CD4-positive, alpha-beta memory T cell (primary cell): ENCODE measurements around the gene ZNF28. TPM values are rescaled to one million over a fixed set of nuclear protein-coding genes. Genes with fewer than 3 reads are reported as not detected.
A peak's percentile ranks its signal among the peaks of the same experiment; 100 is the strongest.
"Not testable (repeated sequence)": the region's sequence is repeated elsewhere in the genome, so short reads cannot be mapped to it uniquely, and the experiment has no call there.

Experiments used
- CTCF ChIA-PET: fragments of 350-600 bp; sonication (Branson Sonifier 250); formaldehyde crosslinking; loops from one replicate; lab custom pipeline; 2021; ENCODE audit warnings: inconsistent platforms; ENCODE audit not compliant: partially characterized antibody; lab: Charles Lee
- POLR2A ChIA-PET: fragments of 350-600 bp; sonication (Branson Sonifier 250); formaldehyde crosslinking; loops from one replicate; lab custom pipeline; 2021; ENCODE audit not compliant: partially characterized antibody; lab: Charles Lee
- DNase-seq, 5 donors: peaks; one replicate each; pipeline versions ENCODE4 v3.0.0 to v3.0.0-alpha.2; 2020 to 2022; ENCODE audit warnings: mixed read lengths in 1 of 5
- H3K27ac ChIP-seq: one replicate; pipeline ENCODE4 v1.7.0; 2013; ENCODE audit warnings: low read depth, low read length
- H3K27me3 ChIP-seq: 2 replicates; pipeline ENCODE4 v1.7.0; 2013; ENCODE audit warnings: mild to moderate bottlenecking, low read length, moderate library complexity; ENCODE audit not compliant: insufficient read depth
- H3K36me3 ChIP-seq: 2 replicates; pipeline ENCODE4 v1.7.0; 2013; ENCODE audit warnings: mild to moderate bottlenecking, low read length, moderate library complexity; ENCODE audit not compliant: insufficient read depth
- H3K4me1 ChIP-seq: 2 replicates; pipeline ENCODE4 v1.7.0; 2013; ENCODE audit warnings: mild to moderate bottlenecking, low read length, moderate library complexity; ENCODE audit not compliant: insufficient read depth
- H3K4me3 ChIP-seq, 2 donors: one replicate each; pipeline ENCODE4 v1.7.0; 2013; ENCODE audit warnings: low read length in 2 of 2, mild to moderate bottlenecking in 1 of 2
- H3K9me3 ChIP-seq, 2 donors: one replicate each; pipeline ENCODE4 v1.7.0; 2013; ENCODE audit warnings: low read length in 2 of 2, control low read depth in 1 of 2; ENCODE audit not compliant: control insufficient read depth in 1 of 2
- H3K27ac Mint-ChIP-seq, 7 donors: one replicate each; pipeline ENCODE4 v1.8.0; 2020 to 2021; ENCODE audit warnings: mixed read lengths in 7 of 7, mild to moderate bottlenecking in 6 of 7, inconsistent platforms in 3 of 7, moderate library complexity in 3 of 7
- H3K27me3 Mint-ChIP-seq, 2 donors: one replicate each; pipeline ENCODE4 v1.8.0; 2020 to 2021; ENCODE audit warnings: mixed read lengths in 2 of 2
- H3K36me3 Mint-ChIP-seq, 2 donors: one replicate each; pipeline ENCODE4 v1.8.0; 2020 to 2021; ENCODE audit warnings: mixed read lengths in 2 of 2, inconsistent platforms in 1 of 2, mild to moderate bottlenecking in 1 of 2
- H3K4me1 Mint-ChIP-seq, 4 donors: one replicate each; pipeline ENCODE4 v1.8.0; 2020 to 2021; ENCODE audit warnings: mixed read lengths in 4 of 4, mild to moderate bottlenecking in 1 of 4
- H3K4me3 Mint-ChIP-seq, 8 donors: one replicate each; pipeline ENCODE4 v1.8.0; 2020 to 2021; ENCODE audit warnings: mixed read lengths in 8 of 8, mild to moderate bottlenecking in 7 of 8, moderate library complexity in 6 of 8, inconsistent platforms in 3 of 8
- H3K9me3 Mint-ChIP-seq, 8 donors: one replicate each; pipeline ENCODE4 v1.8.0; 2020 to 2021; ENCODE audit warnings: mixed read lengths in 8 of 8, mild to moderate bottlenecking in 5 of 8, inconsistent platforms in 3 of 8, moderate library complexity in 1 of 8
- intact Hi-C: fragments of 100-400 bp; cut with micrococcal nuclease; formaldehyde crosslinking; loops from one replicate; pipeline ENCODE4 v1.15.1; 2023
- polyA plus RNA-seq, 2 donors: library from polyadenylated mRNA; unstranded; fragments of 300-500 nt; fragmentation: Illumina TruSeq; gene quantifications; one replicate each; pipeline ENCODE4 v1.2.3, GENCODE V29; 2021
- total RNA-seq, 2 experiments: library from RNA; stranded (reverse); gene quantifications; one replicate each; pipeline ENCODE4 v1.2.3, GENCODE V29; 2021

ZNF28 gene
- 10 to 100 TPM; 21.6 to 24.6 TPM for total RNA-seq
- 10 to 100 TPM; 14.9 to 21.5 TPM for polyA plus RNA-seq

GRCh38 chr19:52821204-52821960 is at the start of gene ZNF28:
ZNF28 (minus strand) TSS chr19:52821633; CDS start chr19:52817958, 3,675 bp downstream.
- Histone ChIP-seq H3K27ac (peak within 1 kb of the TSS; percentile 38), H3K4me3 (peak within 1 kb of the TSS; percentile 47 to 66)
- POLR2A ChIA-PET, H3K27me3 ChIP-seq, H3K27me3 Mint-ChIP-seq, intact Hi-C loops, H3K9me3 ChIP-seq, H3K4me1 ChIP-seq, H3K36me3 ChIP-seq: not testable (repeated sequence)
- H3K4me3 Mint-ChIP-seq, result peak within 1 kb of the TSS; percentile 89 to 97 (median 93)
- H3K36me3 Mint-ChIP-seq, result peaks cover 25 to 28% of the 10 kb centered on the region in 2 donors
- peaks cover 13 to 28% (median 17%) of the 10 kb centered on the region in 4 donors for H3K4me1 Mint-ChIP-seq
- DNase-seq, result peak; percentile 60 to 71 (median 63)
- H3K9me3 Mint-ChIP-seq, result peaks cover 0 to 26% (median 7%) of the 10 kb centered on the region in 8 donors
- CTCF ChIA-PET, result interaction anchor here (0.8 kb wide), 1 partner anchor 77 kb away, joined by 3 read pairs; no protein-coding TSS in a partner anchor
- peak within 1 kb of the TSS; percentile 73 to 92 (median 91) for H3K27ac Mint-ChIP-seq

GRCh38 chr19:52868031-52868430 is 46.6 kb upstream of the ZNF28 start:
- DNase-seq, H3K27me3 ChIP-seq, H3K36me3 ChIP-seq, POLR2A ChIA-PET, H3K4me1 Mint-ChIP-seq, H3K4me1 ChIP-seq, H3K4me3 ChIP-seq, H3K27ac Mint-ChIP-seq, CTCF ChIA-PET, intact Hi-C loops, H3K27ac ChIP-seq, H3K9me3 ChIP-seq, H3K27me3 Mint-ChIP-seq, H3K36me3 Mint-ChIP-seq, H3K4me3 Mint-ChIP-seq: not testable (repeated sequence)
- peaks cover 0 to 28% (median 9%) of the 10 kb centered on the region in 8 donors for H3K9me3 Mint-ChIP-seq

- H3K36me3 ChIP-seq, H3K27me3 ChIP-seq, H3K9me3 ChIP-seq, H3K27me3 Mint-ChIP-seq, H3K4me1 ChIP-seq, CTCF ChIA-PET: not testable (repeated sequence)
- intact Hi-C loops, result loop anchor here (1.0 to 5.0 kb wide), 4 partner anchors 40 to 245 kb away; partner anchors contain the start of genes ZNF160, ZNF320 and ZNF816
- Histone ChIP-seq H3K4me3 (peak within 1 kb of the TSS; percentile 66 to 76), H3K27ac (peak within 1 kb of the TSS; percentile 61)
- H3K4me1 Mint-ChIP-seq, result peaks cover 12 to 42% (median 19%) of the 10 kb centered on the region in 4 donors
- H3K27ac Mint-ChIP-seq, result peak within 1 kb of the TSS; percentile 61 to 96 (median 94)
- DNase-seq, result peak; percentile 76 to 82 (median 76)
- peak within 1 kb of the TSS; percentile 86 to 98 (median 94) for H3K4me3 Mint-ChIP-seq
- peaks cover 25 to 27% of the 10 kb centered on the region in 2 donors for H3K36me3 Mint-ChIP-seq
- H3K9me3 Mint-ChIP-seq, result peaks cover 0 to 16% (median 8%) of the 10 kb centered on the region in 8 donors
- POLR2A ChIA-PET, result interaction anchor here (1.0 kb wide), 1 partner anchor 40 kb away, joined by 3 read pairs; the partner anchor contains the start of gene ZNF320
Measured at GRCh38 chr19:52857378-52858191, 36.2 kb upstream of the ZNF28 start, which contains the start of gene ZNF468. ZNF468 (minus strand) TSS chr19:52857619; CDS start chr19:52854272, 3,347 bp downstream.

- Histone ChIP-seq H3K4me3 (peak overlapping the region; percentile 54 to 76), H3K27ac (peak overlapping the region; percentile 61)
- H3K4me1 ChIP-seq, H3K27me3 ChIP-seq, H3K36me3 ChIP-seq, CTCF ChIA-PET, DNase-seq, H3K27me3 Mint-ChIP-seq, H3K9me3 ChIP-seq: not testable (repeated sequence)
- Mint-ChIP-seq H3K4me3 (peak overlapping the region; percentile 86 to 98 (median 94)), H3K4me1 (peaks cover 12 to 42% (median 19%) of the 10 kb centered on the region in 4 donors), H3K27ac (peak overlapping the region; percentile 61 to 96 (median 94)), H3K9me3 (peaks cover 0 to 15% (median 5%) of the 10 kb centered on the region in 8 donors), H3K36me3 (peaks cover 30 to 32% of the 10 kb centered on the region in 2 donors)
- intact Hi-C loops, result loop anchor here (1.0 to 5.0 kb wide), 4 partner anchors 41 to 246 kb away; partner anchors contain the start of genes ZNF160, ZNF320 and ZNF816
- POLR2A ChIA-PET, result interaction anchor here (1.0 kb wide), 1 partner anchor 41 kb away, joined by 3 read pairs; the partner anchor contains the start of gene ZNF320
Measured at GRCh38 chr19:52856540-52857377, 35.3 kb upstream of the ZNF28 start.

GRCh38 chr19:52847352-52847751 is 25.9 kb upstream of the ZNF28 start:
- peaks cover 80 to 92% of the 10 kb centered on the region in 2 donors for H3K36me3 Mint-ChIP-seq
- H3K27me3 Mint-ChIP-seq, DNase-seq, CTCF ChIA-PET, H3K4me1 ChIP-seq, H3K27ac ChIP-seq, POLR2A ChIA-PET, H3K4me1 Mint-ChIP-seq, H3K4me3 Mint-ChIP-seq, H3K27ac Mint-ChIP-seq, H3K4me3 ChIP-seq, H3K27me3 ChIP-seq: not testable (repeated sequence)
- H3K36me3 ChIP-seq, result peaks cover 70% of the 10 kb centered on the region
- intact Hi-C loops, result loop anchor here (5.0 kb wide), 1 partner anchor 330 kb away; no protein-coding TSS in a partner anchor
- peaks cover 0 to 78% (median 67%) of the 10 kb centered on the region in 8 donors for H3K9me3 Mint-ChIP-seq
- H3K9me3 ChIP-seq, result peaks cover 0 to 32% of the 10 kb centered on the region in 2 donors

GRCh38 chr19:52840825-52841465 is 19.5 kb upstream of the ZNF28 start:
- DNase-seq, H3K4me3 Mint-ChIP-seq, H3K27me3 ChIP-seq, H3K27ac ChIP-seq, H3K4me1 Mint-ChIP-seq, POLR2A ChIA-PET, H3K27ac Mint-ChIP-seq, intact Hi-C loops, H3K27me3 Mint-ChIP-seq, H3K4me1 ChIP-seq, CTCF ChIA-PET: not testable (repeated sequence)
- H3K9me3 ChIP-seq, result peaks cover 3 to 84% of the 10 kb centered on the region in 2 donors
- H3K4me3 ChIP-seq, result peak overlapping the region in 1 of 2 donors; percentile 24
- H3K36me3 ChIP-seq, result peaks cover 49% of the 10 kb centered on the region
- peaks cover 79 to 80% of the 10 kb centered on the region in 2 donors for H3K36me3 Mint-ChIP-seq
- peaks cover 0 to 98% (median 91%) of the 10 kb centered on the region in 8 donors for H3K9me3 Mint-ChIP-seq
